ENCODE results near the gene OTOA.

DNA sequence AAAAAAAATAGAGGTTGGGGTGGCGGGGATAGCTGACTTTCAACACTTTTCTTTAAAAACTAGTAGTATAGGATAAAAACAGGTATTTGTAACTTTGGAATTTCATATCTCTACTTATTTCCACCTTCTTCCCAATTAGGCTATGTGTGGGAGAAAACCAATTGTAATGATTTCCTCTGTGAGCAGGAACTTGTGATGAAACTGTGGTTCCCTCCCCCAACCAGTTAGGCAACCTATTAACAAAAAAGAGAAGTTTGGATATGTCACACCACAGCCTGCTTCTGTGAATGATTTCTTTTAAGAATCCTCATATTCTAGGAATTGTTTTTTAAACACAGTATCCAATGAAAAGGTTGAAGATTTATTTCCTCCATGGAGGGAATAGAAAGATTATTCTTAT is 13.2 kb upstream of the OTOA start:
- TF ChIP-seq, protein P1, sequence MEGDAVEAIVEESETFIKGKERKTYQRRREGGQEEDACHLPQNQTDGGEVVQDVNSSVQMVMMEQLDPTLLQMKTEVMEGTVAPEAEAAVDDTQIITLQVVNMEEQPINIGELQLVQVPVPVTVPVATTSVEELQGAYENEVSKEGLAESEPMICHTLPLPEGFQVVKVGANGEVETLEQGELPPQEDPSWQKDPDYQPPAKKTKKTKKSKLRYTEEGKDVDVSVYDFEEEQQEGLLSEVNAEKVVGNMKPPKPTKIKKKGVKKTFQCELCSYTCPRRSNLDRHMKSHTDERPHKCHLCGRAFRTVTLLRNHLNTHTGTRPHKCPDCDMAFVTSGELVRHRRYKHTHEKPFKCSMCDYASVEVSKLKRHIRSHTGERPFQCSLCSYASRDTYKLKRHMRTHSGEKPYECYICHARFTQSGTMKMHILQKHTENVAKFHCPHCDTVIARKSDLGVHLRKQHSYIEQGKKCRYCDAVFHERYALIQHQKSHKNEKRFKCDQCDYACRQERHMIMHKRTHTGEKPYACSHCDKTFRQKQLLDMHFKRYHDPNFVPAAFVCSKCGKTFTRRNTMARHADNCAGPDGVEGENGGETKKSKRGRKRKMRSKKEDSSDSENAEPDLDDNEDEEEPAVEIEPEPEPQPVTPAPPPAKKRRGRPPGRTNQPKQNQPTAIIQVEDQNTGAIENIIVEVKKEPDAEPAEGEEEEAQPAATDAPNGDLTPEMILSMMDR (IDR thresholded peaks at IDR 0.05) = no peak
- TF ChIP-seq POLR2A (IDR thresholded peaks at IDR 0.05) = no peak
- TF ChIP-seq EP300 (IDR thresholded peaks at IDR 0.05) = no peak

All from stomach (tissue), 4 donors.